GM12878 (cell line): ENCODE results near the gene COX15. TPM values are rescaled to one million over a fixed set of nuclear protein-coding genes. Genes with fewer than 3 reads are reported as not detected.

ENCODE experiments used
- polyA plus RNA-seq, 11 experiments: library from polyadenylated mRNA; depleted of rRNA in 4 of 11; unstranded in 6 of 11; stranded (reverse) in 5 of 11; fragments of >200 nt; fragmentation: Nextera tagmentation in 4 of 11; fragmentation: Illumina TruSeq in 1 of 11; extraction: Ambion mirVana in 4 of 11; extraction: Trizol in 1 of 11; gene quantifications; 1 replicate in 1 of 11; 2 replicates in 10 of 11; pipeline versions ENCODE4 v1.2.1 to v1.2.3, GENCODE V29; 2011 to 2016; ENCODE audit warnings: inconsistent platforms in 2 of 11, missing spikeins in 2 of 11, low read depth in 1 of 11
- total RNA-seq, 4 experiments: library from RNA; depleted of rRNA in 3 of 4; stranded (reverse); fragments of >200 nt in 3 of 4; fragmentation: Illumina TruSeq in 1 of 4; extraction: Trizol in 1 of 4; gene quantifications; 2 replicates each; pipeline versions ENCODE4 v1.2.1 to v1.2.3, GENCODE V29; 2013 to 2021

COX15 gene
- total and polyA plus RNA-seq, 10 of the 15 experiments (the other 5 are each of a cell fraction or from before 2014, with no cell fraction given), result 30.2 to 50.7 (median 38.3) TPM

Other genes with a start within 250 kb of the COX15 start
- gene NKX2-3, start 199.2 kb downstream of the COX15 start, total RNA-seq (2014; rRNA removed), result not detected in 2 replicates
- gene NKX2-3, start 199.2 kb downstream of the COX15 start, total RNA-seq (2014; rRNA removed; fragmentation: Illumina TruSeq; extraction: Trizol), result not detected in 2 replicates
- not detected in 2 replicates for gene NKX2-3, start 199.2 kb downstream of the COX15 start, total RNA-seq (2021)
- not detected in 2 replicates for gene NKX2-3, start 199.2 kb downstream of the COX15 start, polyA plus RNA-seq (2011; rRNA removed)
- not detected in 2 replicates for gene NKX2-3, start 199.2 kb downstream of the COX15 start, polyA plus RNA-seq (2014; fragmentation: Illumina TruSeq; extraction: Trizol)
- gene NKX2-3, start 199.2 kb downstream of the COX15 start, polyA plus RNA-seq (2014; fragmentation: Nextera tagmentation; extraction: Ambion mirVana), result not detected
- not detected in 2 replicates for gene NKX2-3, start 199.2 kb downstream of the COX15 start, polyA plus RNA-seq (2014; rRNA removed)
- gene NKX2-3, start 199.2 kb downstream of the COX15 start, polyA plus RNA-seq (2016; fragmentation: Nextera tagmentation; extraction: Ambion mirVana), result not detected
- gene SLC25A28, start 111.7 kb downstream of the COX15 start, total RNA-seq (2014; rRNA removed), result 15.6 and 16.0 TPM in 2 replicates
- 27.0 and 27.5 TPM in 2 replicates for gene SLC25A28, start 111.7 kb downstream of the COX15 start, total RNA-seq (2014; rRNA removed; fragmentation: Illumina TruSeq; extraction: Trizol)
- gene SLC25A28, start 111.7 kb downstream of the COX15 start, total RNA-seq (2021), result 28.8 and 31.8 TPM in 2 replicates
- 29.3 and 40.0 TPM in 2 replicates for gene SLC25A28, start 111.7 kb downstream of the COX15 start, polyA plus RNA-seq (2011; rRNA removed)
- gene SLC25A28, start 111.7 kb downstream of the COX15 start, polyA plus RNA-seq (2014; fragmentation: Illumina TruSeq; extraction: Trizol), result 47.8 and 49.6 TPM in 2 replicates
- gene SLC25A28, start 111.7 kb downstream of the COX15 start, polyA plus RNA-seq (2014; fragmentation: Nextera tagmentation; extraction: Ambion mirVana), result 10 to 100 TPM; 20.2 to 22.8 TPM
- 43.2 and 45.8 TPM in 2 replicates for gene SLC25A28, start 111.7 kb downstream of the COX15 start, polyA plus RNA-seq (2014; rRNA removed)
- gene SLC25A28, start 111.7 kb downstream of the COX15 start, polyA plus RNA-seq (2016; fragmentation: Nextera tagmentation; extraction: Ambion mirVana), result 10 to 100 TPM in 1 of 2 experiments, 1 to 10 TPM in 1; 7.5 to 10.8 TPM
- gene ENTPD7, start 72.6 kb downstream of the COX15 start, total RNA-seq (2014; rRNA removed), result 5.7 and 5.9 TPM in 2 replicates
- 6.1 and 6.4 TPM in 2 replicates for gene ENTPD7, start 72.6 kb downstream of the COX15 start, total RNA-seq (2014; rRNA removed; fragmentation: Illumina TruSeq; extraction: Trizol)
- 6.5 and 6.7 TPM in 2 replicates for gene ENTPD7, start 72.6 kb downstream of the COX15 start, total RNA-seq (2021)
- gene ENTPD7, start 72.6 kb downstream of the COX15 start, polyA plus RNA-seq (2011; rRNA removed), result 4.6 and 5.2 TPM in 2 replicates
- 5.1 and 5.2 TPM in 2 replicates for gene ENTPD7, start 72.6 kb downstream of the COX15 start, polyA plus RNA-seq (2014; fragmentation: Illumina TruSeq; extraction: Trizol)
- under 1 TPM; 0.73 to 0.90 TPM for gene ENTPD7, start 72.6 kb downstream of the COX15 start, polyA plus RNA-seq (2014; fragmentation: Nextera tagmentation; extraction: Ambion mirVana)
- 2.9 and 4.1 TPM in 2 replicates for gene ENTPD7, start 72.6 kb downstream of the COX15 start, polyA plus RNA-seq (2014; rRNA removed)
- gene ENTPD7, start 72.6 kb downstream of the COX15 start, polyA plus RNA-seq (2016; fragmentation: Nextera tagmentation; extraction: Ambion mirVana), result 1 to 10 TPM; 5.2 TPM
- gene CUTC, start 107 bp upstream of the COX15 start, total RNA-seq (2014; rRNA removed), result 23.8 and 28.3 TPM in 2 replicates
- gene CUTC, start 107 bp upstream of the COX15 start, total RNA-seq (2014; rRNA removed; fragmentation: Illumina TruSeq; extraction: Trizol), result 34.3 and 36.2 TPM in 2 replicates
- 25.7 and 26.7 TPM in 2 replicates for gene CUTC, start 107 bp upstream of the COX15 start, total RNA-seq (2021)
- 47.7 and 63.2 TPM in 2 replicates for gene CUTC, start 107 bp upstream of the COX15 start, polyA plus RNA-seq (2011; rRNA removed)
- 34.3 and 42.5 TPM in 2 replicates for gene CUTC, start 107 bp upstream of the COX15 start, polyA plus RNA-seq (2014; fragmentation: Illumina TruSeq; extraction: Trizol)
- 10 to 100 TPM; 64.6 to 71.7 TPM for gene CUTC, start 107 bp upstream of the COX15 start, polyA plus RNA-seq (2014; fragmentation: Nextera tagmentation; extraction: Ambion mirVana)
- 34.3 and 37.6 TPM in 2 replicates for gene CUTC, start 107 bp upstream of the COX15 start, polyA plus RNA-seq (2014; rRNA removed)
- 10 to 100 TPM; 44.0 to 49.6 TPM for gene CUTC, start 107 bp upstream of the COX15 start, polyA plus RNA-seq (2016; fragmentation: Nextera tagmentation; extraction: Ambion mirVana)
- gene ABCC2, start 50.5 kb upstream of the COX15 start, total RNA-seq (2014; rRNA removed), result 0.11 and 0.93 TPM in 2 replicates
- gene ABCC2, start 50.5 kb upstream of the COX15 start, total RNA-seq (2014; rRNA removed; fragmentation: Illumina TruSeq; extraction: Trizol), result 0.28 and 0.36 TPM in 2 replicates
- 0.24 and 0.64 TPM in 2 replicates for gene ABCC2, start 50.5 kb upstream of the COX15 start, total RNA-seq (2021)
- 0.95 and 1.1 TPM in 2 replicates for gene ABCC2, start 50.5 kb upstream of the COX15 start, polyA plus RNA-seq (2011; rRNA removed)
- 0.14 and 0.35 TPM in 2 replicates for gene ABCC2, start 50.5 kb upstream of the COX15 start, polyA plus RNA-seq (2014; fragmentation: Illumina TruSeq; extraction: Trizol)
- gene ABCC2, start 50.5 kb upstream of the COX15 start, polyA plus RNA-seq (2014; fragmentation: Nextera tagmentation; extraction: Ambion mirVana), result under 1 TPM; 0.02 to 0.18 TPM
- 0.19 and 0.22 TPM in 2 replicates for gene ABCC2, start 50.5 kb upstream of the COX15 start, polyA plus RNA-seq (2014; rRNA removed)
- under 1 TPM; 0.20 to 0.21 TPM for gene ABCC2, start 50.5 kb upstream of the COX15 start, polyA plus RNA-seq (2016; fragmentation: Nextera tagmentation; extraction: Ambion mirVana)